ENCODE results near the gene ILK. TPM values are rescaled to one million over a fixed set of nuclear protein-coding genes. Genes with fewer than 3 reads are reported as not detected.

ILK gene
- polyA plus RNA-seq, 5 donors = 144 to 159 (median 154) TPM

DNA sequence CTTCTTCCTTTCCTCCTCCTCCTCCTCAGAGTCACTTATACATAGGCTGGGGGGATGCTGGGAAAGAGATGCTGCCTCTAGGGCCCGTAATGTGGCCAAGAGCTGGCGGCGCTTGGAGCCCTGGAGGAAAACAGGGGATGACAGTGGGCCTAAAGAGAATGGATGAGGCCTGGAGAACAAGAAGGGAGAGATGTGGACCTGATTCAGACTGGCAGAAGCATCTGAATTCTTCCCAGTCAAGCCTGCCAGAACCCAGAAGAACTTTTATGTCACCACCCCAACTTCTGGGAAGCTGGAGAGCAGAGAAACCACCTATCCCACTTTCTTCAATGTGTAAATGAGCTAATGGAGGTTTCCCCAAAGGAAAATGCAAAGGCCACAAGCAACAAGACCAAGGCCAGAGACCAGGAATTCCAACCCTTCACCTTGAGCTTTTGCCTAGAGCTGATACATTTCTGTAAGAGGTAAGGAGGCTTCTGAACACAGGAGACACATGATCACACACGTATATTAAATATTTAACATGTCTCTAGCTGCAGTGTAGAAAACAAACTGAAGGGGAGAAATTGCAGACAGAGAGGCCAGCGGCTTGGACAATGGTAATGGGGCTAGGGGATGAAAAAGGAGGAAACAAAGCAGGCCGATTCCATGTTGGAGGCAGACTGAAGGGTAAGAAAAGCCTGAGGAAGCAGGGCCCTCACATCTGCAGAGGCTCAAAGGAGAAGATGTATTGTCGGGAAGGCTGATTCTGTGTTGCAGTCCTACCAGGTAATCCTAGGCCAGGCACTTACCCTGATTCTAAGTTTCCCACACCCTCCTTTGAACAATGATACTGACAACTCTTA lies 1.3 kb upstream of the ILK start:
- DNase-seq = no peak

DNA sequence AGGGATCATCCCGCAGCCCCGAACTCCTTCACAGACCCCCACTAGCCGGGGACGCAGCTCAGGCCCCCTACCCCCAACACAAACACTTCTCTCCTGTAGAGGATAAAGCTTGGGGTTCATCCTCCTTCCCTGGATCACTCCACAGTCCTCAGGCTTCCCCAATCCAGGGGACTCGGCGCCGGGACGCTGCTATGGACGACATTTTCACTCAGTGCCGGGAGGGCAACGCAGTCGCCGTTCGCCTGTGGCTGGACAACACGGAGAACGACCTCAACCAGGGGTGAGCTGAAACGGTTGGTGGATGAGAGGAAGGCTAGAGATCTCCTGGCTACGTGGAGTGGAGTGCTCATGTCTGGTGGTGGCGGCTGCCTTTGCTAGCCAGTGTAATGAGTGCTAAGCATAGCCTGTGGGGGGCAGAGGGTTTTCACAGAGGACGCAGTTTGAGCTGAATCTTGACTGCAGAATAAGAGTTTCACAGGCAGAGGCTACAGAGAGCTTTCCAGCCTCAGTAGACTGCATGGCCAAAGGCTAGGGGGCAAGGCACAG lies 580 bp downstream of the ILK start:
- peak in 1 of 2 donors; percentile 60 for DNase-seq

DNA sequence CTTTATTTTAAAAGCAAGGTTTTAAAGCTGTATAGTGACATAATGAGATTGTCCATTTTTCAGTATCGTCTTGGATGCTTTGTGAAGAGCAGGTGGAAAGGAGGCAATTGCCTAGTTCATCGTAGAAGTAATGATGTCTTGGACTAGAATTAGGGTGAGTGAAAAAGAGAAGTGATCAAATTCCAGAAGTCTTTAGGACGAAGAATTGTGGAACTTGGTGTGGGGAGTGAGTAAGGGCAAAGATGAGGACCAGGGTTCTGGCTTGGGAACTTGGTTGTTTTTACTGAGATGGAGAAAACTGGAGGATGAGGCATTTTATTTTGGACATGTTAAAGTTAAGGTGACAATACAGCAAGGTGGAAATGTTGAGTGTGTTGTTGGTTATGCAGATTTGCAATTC lies 1.2 kb downstream of the ILK start:
- DNase-seq = no peak

DNA sequence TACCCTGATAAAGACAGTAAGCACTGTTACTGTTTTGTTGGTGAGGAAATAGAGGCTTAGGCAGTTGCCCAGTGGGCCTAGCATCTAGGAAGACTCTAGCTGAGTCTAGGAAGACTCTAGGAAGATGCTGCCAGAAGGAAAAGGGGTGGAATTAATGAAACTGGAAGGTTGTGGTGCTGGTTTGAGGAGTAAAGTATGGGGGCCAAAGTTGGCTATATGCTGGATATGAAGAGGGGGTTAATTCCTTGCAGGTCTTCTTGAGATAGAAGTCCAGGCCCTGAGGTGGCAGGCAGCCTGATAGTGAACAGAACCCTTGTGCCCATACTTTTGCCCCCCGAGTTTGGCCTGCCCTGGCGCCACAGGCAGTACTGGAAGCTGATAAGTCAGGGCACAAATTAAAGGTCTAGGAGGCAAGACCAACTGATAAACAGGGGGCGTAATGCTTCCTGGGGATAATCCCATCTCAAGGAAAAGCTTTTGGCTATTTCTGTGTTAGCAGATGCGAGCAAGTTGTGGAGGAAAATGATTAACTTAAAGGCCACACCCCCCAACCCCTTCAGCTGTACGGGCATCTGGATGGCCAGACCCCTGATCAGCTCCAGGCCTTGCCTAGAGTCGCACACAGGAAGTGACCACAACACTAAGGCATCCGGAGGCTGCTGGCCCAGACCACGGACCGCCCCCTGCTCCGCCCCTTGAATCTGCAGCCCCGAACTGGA lies 3.1 kb downstream of the ILK start:
- DNase-seq = peak; percentile 91 to 94

DNA sequence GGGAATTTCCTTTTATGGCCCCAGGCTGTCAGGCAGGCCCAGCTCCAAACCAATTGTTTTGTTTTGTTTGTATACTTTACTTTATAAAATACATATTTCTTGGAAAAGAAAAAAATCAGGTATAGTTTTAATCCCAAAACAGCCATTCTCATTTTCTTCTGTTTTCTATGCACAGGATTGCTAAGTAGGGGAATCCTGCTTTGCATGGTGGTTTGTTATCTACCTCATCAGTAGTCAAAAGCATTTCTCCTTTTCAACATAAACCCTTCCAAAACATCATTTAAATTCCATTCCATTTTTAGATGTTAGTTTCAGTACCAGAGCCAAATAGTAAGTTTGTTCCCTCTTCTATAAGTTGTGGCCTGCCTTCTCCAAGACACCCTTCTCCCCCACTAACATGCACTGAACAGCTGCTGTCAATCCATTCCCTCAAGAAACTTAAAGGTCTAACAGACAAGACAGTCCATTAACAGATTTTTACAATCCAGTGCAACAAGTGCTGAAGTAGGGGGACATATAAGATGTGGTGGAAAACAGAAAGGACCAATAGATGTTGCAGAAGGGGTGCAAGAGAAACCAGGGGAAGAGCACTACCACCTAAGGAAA lies 3.7 kb downstream of the ILK start:
- DNase-seq = no peak

DNA sequence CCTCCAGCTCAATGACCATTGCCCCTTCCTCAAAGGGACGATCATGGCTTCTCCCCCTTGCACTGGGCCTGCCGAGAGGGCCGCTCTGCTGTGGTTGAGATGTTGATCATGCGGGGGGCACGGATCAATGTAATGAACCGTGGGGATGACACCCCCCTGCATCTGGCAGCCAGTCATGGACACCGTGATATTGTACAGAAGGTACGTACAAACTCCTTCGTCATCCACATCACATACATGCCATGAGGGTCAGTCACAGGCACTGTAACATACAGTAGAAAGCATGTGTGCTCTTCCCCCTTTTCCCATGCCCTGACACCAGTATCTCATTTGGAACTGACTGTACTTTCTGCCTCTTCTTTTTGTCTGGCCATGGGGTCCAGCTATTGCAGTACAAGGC lies 4.4 kb downstream of the ILK start:
- no peak for DNase-seq

DNA sequence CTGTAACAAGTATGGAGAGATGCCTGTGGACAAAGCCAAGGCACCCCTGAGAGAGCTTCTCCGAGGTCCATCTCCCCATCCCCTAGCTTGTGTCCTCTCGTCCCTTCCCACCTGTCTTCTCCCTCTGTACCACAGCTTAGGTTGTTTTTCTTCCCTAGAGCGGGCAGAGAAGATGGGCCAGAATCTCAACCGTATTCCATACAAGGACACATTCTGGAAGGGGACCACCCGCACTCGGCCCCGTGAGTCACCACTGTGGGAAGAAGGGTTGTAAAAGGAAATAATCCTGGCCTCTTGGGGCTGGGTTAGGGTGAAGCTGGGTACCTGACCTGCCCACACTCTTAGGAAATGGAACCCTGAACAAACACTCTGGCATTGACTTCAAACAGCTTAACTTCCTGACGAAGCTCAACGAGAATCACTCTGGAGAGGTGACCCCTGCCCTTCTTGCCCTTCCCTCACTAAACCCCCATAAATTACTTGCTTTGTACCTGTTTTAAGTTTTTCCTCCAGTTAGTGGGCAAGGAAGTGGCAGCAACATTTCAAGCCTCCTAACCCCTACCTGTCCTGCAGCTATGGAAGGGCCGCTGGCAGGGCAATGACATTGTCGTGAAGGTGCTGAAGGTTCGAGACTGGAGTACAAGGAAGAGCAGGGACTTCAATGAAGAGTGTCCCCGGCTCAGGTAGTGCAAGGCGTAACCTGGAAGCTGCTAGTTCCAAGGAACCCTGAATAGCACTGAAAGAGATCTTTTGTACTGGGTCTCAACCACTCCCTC lies 5.3 kb downstream of the ILK start:
- no peak for DNase-seq

DNA sequence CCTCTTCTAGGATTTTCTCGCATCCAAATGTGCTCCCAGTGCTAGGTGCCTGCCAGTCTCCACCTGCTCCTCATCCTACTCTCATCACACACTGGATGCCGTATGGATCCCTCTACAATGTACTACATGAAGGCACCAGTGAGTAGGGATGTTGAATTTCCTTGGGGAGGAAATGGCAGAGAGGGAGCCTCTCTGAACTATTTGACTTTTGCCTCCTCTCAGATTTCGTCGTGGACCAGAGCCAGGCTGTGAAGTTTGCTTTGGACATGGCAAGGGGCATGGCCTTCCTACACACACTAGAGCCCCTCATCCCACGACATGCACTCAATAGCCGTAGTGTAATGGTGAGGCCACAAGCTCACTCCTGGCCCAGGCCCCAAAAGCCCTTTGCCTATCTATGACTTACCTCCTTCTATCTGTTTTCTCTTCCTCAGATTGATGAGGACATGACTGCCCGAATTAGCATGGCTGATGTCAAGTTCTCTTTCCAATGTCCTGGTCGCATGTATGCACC lies 6.0 kb downstream of the ILK start:
- DNase-seq = no peak

DNA sequence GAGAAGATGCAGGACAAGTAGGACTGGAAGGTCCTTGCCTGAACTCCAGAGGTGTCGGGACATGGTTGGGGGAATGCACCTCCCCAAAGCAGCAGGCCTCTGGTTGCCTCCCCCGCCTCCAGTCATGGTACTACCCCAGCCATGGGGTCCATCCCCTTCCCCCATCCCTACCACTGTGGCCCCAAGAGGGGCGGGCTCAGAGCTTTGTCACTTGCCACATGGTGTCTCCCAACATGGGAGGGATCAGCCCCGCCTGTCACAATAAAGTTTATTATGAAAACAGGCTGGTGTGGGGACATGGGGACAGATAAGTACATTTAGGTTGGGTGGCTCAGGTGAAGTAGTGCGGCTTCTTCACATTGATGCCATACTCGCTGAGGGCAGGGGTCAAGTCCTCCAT lies 7.0 kb downstream of the ILK start:
- DNase-seq = no peak

DNA sequence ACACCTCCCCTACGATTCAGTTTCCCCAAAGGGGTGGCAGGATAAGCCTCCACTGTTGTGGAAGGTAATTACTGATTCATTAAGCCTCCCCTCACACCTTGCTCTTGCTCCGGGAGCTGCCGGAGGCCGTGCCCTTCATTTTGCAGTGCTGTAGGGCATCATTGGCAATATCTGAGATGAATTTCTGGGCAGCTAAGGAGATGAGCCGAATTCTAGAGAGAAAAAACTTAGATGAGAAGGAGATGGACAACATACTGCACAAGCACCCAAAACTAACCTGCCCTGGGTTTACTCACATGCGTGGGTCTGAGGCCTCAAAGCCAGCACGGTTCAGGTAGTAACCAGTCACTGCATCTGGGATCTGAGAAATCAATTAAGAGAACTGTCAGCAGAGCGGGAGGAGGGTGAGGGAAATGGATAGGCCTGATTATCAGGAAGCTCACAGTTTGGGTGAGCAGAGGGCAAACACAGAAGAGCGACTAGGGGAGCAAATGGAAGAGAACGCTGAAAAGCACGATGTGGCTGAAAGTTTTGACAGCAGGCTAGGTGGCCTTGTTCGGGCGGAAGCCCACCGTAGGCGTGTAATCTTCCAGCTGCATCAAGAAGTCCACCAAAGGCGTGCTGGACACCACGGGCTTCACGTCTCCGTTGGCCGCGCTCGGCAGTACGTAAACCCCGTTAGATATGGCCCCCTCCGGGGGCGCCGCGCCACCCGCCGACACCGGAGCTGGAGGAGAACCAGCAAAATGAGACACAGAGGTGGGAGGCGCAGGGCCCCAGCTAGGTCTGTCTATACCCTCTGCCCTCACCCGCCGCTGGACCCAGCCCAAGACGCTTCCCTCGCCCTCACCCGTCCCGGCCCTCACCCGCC lies 7.8 kb downstream of the ILK start:
- DNase-seq = peak in 1 of 2 donors; percentile 16

DNA sequence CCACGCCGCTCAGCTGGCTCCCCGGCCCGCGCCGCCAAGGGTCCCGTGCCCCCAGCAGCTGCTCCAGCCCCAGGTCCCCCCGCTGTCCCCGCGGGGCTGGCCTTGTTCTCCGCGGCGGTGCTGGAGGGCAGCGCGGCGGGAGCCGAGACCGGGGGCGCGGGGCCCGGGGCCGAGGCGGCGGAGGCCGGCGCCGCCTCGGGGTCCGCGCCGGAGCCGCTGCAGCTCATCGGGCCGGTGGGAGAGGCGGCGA lies 8.3 kb downstream of the ILK start:
- no peak for DNase-seq

DNA sequence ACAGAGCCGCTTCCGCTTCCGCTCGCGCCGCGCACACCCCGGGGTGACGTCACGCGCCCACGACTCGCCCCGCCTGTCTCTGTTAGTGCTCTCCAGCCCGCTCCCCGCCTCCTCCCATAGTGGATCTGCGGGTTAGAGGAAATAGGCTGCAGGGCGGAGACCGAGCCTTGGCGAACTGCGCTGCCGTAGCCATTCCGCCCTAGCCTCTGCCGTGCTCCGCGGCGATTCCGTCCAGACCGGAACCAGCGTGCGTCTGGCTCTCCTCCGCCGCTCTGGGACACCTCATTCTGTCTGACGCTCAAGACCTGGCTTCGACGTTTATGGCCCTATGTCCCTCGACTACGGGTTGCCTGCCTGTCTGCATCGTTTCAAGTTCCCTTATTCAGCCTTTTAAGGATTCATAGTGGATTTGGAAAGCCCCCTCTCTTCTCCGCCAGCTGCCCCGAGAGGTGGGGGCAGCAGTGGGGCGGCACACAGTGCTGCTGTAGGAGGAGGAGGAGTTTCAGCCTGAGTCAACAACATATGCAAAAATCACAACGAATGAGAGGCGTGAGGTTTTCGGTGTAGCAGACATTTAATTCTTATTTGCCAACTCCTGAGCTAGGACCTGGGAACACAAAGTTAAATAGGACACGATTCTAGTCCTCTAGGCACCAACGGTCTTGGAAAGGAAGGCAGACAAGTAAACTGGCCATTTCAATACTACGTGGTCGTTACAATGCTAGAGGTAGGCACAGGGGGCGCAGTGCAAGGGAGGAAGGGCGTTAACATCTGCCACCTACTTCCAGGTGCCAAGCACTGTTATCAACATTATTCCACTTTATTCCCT lies 8.9 kb downstream of the ILK start, which contains the start of gene TAF10:
Gene TAF10, minus strand, starts transcription at position 4 of the 829 bp plus-strand sequence. CDS start 27 bp downstream, outside the sequence.
- peak; percentile 94 for DNase-seq

DNA sequence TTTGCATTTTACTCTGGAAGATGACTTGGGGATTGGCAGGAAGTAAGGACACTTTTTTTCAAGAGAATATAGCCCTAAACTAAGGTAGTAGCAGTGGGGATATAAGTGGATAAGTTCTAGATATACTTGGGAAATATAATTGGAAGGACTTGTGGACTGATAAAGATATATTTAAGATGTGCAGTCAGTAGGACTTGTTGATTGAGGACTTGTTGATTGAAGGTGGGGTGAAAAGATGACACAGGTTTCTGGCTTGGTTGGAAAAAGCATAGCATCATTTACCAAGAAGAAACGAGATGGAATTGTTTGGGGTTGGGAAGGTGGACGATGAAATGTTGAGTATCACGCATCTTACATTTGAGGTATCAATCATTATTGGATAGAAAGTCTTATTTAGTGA lies 9.9 kb downstream of the ILK start:
- DNase-seq = no peak

DNA sequence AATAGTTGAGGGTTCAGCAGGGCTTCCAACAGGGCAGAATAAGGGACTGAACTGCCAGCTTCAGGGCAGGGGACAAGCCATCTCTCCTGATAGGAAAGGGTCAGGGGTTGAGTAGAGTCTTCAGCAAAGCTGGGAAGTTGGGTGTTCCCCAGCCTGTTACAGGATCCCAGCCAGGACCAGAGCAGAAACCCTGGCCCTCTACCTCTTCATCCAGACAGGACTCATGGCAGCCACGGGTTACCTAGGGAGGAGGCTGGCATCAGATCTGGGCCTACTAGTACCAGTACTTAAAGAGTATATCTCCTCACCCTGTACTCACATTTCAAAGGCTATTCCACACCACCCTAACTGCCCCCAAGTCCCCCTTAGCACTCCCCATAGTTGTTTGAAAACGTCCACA lies 10.9 kb downstream of the ILK start:
- no peak for DNase-seq

DNA sequence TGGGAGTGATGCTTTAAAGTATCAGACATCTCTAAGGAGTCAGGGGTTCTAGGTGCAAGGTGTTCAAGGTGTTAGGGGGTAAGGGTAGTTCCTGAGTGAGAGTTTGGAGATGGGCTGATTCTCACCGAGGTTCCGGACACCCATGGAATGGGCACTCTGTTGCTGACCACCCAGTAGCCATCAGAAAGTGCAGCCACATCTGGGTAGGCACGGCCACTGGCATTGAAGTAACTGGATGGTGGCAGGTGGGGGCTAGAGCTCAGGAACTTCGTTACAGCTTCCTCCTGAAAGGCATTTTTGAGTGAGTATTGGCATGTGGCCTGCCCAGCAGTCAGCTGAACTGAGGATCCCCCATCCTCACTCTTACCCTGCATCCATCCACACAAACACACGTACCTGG lies 11.5 kb downstream of the ILK start:
- no peak for DNase-seq

DNA sequence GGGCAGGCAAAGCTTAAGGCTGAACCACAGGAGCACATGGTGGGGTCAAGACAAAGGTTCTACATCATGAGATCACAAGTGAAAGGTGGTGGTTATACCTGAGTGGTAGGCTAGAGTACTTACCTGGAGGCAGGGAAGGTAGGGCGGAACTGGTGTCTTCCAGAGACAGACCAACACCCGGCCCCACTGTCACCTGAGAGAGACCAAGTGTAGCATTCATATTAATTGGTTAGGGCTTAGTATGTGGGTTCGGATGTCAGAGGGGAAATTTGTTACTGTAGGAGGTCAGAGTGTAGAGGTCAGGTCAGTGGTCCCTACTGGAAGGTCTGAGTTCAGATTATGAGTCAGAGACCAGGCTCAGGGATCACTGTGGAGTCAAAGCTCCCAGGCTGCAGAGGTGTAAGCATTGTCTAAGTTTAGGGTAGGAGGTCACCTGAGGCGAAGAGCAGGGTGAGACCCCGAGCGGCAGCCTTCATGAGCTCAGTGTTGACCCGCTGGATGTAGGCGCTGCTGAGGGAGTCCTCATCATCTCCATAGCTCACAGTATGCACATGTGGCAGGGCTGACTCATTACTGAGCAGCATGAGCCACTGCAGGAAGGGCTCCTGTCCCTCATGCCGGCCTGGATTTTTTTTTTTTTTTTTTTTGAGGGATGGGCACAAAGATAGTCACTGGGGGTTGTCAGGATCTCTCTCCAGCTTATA lies 12.5 kb downstream of the ILK start:
- no peak for DNase-seq

DNA sequence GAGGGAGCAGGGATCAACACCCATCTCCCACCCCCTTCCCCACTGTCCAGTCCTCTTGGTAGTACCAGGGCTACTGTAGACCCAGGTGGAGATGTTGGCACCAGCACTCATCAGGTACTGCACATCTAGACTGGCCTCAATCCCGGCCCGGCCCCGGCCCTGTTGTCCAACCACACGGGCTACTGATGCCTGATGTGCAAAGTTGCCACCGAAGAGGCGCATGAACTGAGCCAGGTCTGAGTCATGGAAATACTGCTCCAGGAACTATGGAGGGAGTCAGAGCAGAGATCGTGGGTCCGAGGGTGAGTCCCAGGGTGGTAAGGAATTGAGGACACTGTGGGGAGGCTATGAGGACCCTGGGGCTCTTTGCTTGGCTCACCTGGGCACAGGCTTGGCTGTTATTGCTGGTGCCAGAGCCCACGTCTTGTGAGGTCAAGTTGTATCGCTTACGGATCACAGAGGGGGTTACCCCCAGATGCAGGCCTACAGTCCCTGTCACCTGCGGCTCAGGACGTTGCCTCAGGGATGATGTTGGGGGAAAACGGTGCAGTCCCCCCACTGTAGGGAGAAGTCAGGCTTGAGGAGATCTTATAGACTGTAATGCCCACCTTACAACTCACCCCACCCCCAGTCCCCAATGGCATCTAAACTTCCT lies 13.1 kb downstream of the ILK start:
- DNase-seq = no peak

DNA sequence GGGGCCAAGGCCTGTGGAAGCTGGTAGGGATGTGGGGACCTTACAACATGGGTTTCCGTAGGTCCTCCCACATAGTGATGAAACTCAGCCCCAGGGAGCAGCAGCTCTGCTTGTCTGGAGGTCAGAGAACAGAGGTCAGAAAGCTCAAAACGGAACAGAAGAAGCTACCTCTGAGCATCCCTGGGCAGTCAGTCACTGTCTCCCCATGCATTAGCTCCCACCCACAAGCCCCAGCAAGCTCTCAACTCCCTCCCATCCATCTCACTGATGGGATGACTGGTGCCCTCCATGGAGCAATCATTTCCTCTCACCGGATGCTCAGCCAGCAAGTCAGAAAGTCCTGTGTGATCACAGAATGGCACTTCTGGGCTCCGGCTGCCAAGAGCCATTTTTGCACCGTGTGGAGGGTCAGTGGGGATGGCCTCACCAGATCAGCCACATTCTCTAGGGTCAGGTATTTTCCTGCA lies 13.8 kb downstream of the ILK start:
- DNase-seq = no peak

Measured in right lung (tissue), 5 donors.